Measurements from ENCODE around the gene FOSL2.

The FOSL2 gene

GRCh38 chr2:28463893-28464292 lies 71.2 kb downstream of the FOSL2 start:
- DNase-seq (ENCODE audit: extremely low read depth, insufficient read length): no peak
- Histone ChIP-seq H3K4me3 (replicated peaks; ENCODE audit: low read depth, low read length) (no peak overlapping the region), H3K27me3 (replicated peaks; ENCODE audit: control insufficient read depth, insufficient read depth, low read length) (peaks cover 2% of the 10 kb centered on the region; the same call in 1 of the 2 replicates), H3K36me3 (ENCODE audit: control insufficient read depth, insufficient read depth, low read length) (no peaks in the 10 kb centered on the region)
- TF ChIP-seq, protein P1, sequence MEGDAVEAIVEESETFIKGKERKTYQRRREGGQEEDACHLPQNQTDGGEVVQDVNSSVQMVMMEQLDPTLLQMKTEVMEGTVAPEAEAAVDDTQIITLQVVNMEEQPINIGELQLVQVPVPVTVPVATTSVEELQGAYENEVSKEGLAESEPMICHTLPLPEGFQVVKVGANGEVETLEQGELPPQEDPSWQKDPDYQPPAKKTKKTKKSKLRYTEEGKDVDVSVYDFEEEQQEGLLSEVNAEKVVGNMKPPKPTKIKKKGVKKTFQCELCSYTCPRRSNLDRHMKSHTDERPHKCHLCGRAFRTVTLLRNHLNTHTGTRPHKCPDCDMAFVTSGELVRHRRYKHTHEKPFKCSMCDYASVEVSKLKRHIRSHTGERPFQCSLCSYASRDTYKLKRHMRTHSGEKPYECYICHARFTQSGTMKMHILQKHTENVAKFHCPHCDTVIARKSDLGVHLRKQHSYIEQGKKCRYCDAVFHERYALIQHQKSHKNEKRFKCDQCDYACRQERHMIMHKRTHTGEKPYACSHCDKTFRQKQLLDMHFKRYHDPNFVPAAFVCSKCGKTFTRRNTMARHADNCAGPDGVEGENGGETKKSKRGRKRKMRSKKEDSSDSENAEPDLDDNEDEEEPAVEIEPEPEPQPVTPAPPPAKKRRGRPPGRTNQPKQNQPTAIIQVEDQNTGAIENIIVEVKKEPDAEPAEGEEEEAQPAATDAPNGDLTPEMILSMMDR (IDR thresholded peaks at IDR 0.05; ENCODE audit: insufficient read depth, low read length, poor library complexity, severe bottlenecking): no peak

DNA sequence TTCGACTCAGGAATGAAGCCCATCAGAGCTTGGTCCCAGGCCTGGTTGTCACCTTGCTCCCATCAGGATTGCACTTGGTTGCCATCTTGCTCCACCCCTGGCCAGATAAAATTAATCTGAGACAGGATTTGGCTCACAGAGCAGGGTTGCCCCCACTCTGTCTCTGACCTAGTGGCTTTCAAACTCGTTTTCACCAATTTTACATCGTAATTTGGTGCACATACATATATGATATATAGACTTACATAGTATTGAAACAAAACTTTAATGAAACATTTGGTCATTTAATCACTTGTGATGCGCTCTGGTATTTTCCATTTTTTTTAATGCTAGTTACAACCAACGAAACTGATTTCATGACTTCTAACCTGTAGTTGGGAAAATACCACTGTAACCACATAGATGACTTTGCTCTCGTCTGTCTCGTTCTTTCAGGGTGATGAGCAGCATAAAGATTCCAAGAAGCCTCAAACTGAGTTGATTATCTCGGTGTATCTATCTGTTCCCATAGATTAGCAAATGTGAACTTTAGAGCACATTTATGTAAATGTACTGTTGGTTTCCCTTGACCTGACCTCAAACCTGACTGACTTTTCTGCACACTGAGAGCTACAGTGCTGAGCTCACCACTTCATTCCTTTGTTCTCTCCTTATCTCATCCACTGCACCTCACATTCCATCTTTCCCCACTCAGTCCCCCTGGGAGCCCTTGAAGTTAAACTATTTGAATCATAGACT lies 72.7 kb downstream of the FOSL2 start:
- Histone ChIP-seq H3K27me3 (replicated peaks; ENCODE audit: control insufficient read depth, insufficient read depth, low read length) (peaks cover 2% of the 10 kb centered on the region; the same call in 1 of the 2 replicates), H3K36me3 (ENCODE audit: control insufficient read depth, insufficient read depth, low read length) (no peaks in the 10 kb centered on the region), H3K4me3 (replicated peaks; ENCODE audit: low read depth, low read length) (no peak overlapping the region)
- TF ChIP-seq, protein P1 (IDR thresholded peaks at IDR 0.05; ENCODE audit: insufficient read depth, low read length, poor library complexity, severe bottlenecking): no peak
- no peak for DNase-seq (ENCODE audit: extremely low read depth, insufficient read length)
